Suprapubic skin (tissue), 3 donors: ENCODE data around the gene UPF1.

Experiments used
- EP300 ChIP-seq: sonication (generic); formaldehyde crosslinking; IDR thresholded peaks from one replicate; pipeline ENCODE4 v1.6.1; 2017; ENCODE audit warnings: antibody characterized with exemption
- TF ChIP-seq, protein P1 (sequence below), 2 donors: fragments of 200-600 bp in 1 of 2; fragments of 450-650 bp in 1 of 2; sonication (generic) in 1 of 2; IDR thresholded peaks; one replicate each; pipeline ENCODE4 v1.5.1; 2016 to 2019; ENCODE audit warnings: antibody characterized with exemption in 2 of 2, mild to moderate bottlenecking in 1 of 2, moderate library complexity in 1 of 2

DNA sequence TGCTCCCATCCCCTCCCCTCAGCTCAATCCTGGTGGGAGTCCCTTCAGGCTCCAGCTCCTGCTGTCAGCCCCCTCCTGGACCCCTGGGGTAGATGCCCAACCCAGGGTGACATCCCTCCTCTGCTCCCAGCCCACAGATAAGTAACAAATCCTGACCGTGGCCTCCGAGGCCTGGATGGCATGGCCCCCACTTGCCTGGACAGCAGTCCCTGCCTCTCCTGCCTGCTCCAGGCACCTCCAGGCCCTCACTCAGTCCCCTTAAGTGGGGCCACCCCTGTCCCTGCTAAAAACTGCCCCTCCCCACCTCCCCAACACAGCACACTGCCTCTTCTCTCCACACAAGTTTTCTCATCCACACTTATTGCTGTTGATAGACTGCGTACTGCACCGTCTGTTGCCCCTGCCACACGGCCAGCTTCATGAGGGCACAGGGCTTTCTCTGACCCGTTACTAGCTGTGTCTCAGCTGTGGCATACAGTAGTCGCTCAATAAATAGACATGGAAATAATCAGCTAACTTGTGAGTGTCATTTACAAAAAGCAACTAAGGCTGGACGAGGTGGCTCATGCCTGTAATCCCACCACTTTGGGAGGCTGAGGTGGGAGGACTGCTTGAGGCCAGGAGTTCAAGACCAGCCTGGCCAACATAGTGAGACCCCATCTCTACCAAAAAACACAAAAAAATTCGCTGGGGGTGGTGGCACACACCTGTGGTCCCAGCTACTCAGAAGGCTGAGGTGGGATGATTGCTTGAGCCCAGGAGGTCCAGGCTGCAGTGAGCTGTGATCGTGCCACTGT, 58.4 kb downstream of the UPF1 start:
- TF ChIP-seq, protein P1, sequence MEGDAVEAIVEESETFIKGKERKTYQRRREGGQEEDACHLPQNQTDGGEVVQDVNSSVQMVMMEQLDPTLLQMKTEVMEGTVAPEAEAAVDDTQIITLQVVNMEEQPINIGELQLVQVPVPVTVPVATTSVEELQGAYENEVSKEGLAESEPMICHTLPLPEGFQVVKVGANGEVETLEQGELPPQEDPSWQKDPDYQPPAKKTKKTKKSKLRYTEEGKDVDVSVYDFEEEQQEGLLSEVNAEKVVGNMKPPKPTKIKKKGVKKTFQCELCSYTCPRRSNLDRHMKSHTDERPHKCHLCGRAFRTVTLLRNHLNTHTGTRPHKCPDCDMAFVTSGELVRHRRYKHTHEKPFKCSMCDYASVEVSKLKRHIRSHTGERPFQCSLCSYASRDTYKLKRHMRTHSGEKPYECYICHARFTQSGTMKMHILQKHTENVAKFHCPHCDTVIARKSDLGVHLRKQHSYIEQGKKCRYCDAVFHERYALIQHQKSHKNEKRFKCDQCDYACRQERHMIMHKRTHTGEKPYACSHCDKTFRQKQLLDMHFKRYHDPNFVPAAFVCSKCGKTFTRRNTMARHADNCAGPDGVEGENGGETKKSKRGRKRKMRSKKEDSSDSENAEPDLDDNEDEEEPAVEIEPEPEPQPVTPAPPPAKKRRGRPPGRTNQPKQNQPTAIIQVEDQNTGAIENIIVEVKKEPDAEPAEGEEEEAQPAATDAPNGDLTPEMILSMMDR (IDR thresholded peaks at IDR 0.05), result no peak
- TF ChIP-seq EP300, result no peak
